ENCODE measurements around the gene HPRT1.
"Not testable (repeated sequence)": the region's sequence is repeated elsewhere in the genome, so short reads cannot be mapped to it uniquely, and the experiment has no call there.

The HPRT1 gene, protein sequence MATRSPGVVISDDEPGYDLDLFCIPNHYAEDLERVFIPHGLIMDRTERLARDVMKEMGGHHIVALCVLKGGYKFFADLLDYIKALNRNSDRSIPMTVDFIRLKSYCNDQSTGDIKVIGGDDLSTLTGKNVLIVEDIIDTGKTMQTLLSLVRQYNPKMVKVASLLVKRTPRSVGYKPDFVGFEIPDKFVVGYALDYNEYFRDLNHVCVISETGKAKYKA

GRCh38 chrX:134460005-134460861 lies at the start of gene HPRT1:
Gene HPRT1 (plus strand): TSS chrX:134460165. CDS start chrX:134460312, 147 bp downstream.
- DNase-seq (ENCODE audit: extremely low spot score, insufficient read length, low read depth) (peak; percentile 38), FAIRE-seq (no peak)

DNA sequence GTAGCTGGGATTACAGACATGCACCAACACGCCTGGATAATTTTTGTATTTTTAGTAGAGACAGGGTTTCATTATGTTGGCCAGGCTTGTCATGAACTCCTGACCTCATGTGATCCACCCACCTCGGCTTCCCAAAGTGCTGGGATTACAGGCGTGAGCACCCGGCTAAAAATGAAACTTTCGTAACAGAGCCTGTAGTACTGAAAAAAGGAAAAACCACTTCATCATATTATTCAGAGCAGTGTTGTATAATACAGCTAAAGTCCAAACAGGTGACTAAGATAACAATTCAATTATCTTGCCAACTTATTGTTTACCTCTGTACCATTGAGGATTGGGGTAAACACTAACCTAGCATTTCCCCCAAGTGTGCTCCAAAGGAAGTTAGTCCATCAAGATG lies 43.9 kb upstream of the HPRT1 start:
- FAIRE-seq (no peak), DNase-seq (ENCODE audit: extremely low spot score, insufficient read length, low read depth) (no peak)

- FAIRE-seq = no peak
- DNase-seq (ENCODE audit: extremely low spot score, insufficient read length, low read depth) = no peak
Measured at GRCh38 chrX:134418317-134419113, 41.5 kb upstream of the HPRT1 start.

DNA sequence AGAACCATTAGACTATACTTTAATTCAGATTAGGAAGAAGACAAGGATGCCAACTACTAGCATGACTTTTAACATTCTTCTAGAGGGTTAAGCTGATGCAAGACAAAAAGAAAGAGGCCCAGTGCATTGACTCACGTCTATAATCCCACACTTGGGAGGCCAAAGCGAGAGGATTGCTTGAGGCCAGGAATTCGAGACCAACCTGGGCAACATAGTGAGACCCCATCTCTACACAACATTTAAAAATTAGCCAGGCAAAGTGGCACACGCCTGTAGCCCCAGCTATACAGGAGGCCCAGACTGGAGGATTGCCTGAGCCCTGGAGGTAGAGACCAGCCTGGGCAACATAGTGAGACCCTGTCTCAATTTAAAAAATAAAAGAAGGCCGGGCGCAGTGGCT lies 40.2 kb upstream of the HPRT1 start:
- FAIRE-seq = peak; percentile 38
- no peak for DNase-seq (ENCODE audit: extremely low spot score, insufficient read length, low read depth)

GRCh38 chrX:134423606-134424005 lies 36.4 kb upstream of the HPRT1 start:
- no peak for DNase-seq (ENCODE audit: extremely low spot score, insufficient read length, low read depth)
- FAIRE-seq = no peak

DNA sequence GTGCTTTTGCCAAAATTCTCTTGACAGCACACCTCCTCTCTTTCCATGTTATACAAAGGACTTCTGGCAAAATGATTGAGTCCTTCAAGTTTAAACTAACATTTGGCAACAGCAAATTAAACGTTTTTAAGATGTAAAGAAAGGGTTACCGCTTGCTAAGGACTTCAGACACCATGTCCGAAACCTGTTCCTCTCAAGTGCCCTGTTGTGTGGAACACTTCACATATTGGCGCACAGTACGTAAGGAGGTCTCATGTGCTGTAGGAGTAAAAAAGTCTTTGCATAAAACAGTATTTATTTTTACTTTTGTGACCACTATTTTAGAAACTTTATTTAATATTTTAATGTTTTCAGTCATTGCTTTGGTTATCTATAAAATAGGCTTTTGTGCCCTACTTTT lies 33.7 kb upstream of the HPRT1 start:
- no peak for FAIRE-seq
- no peak for DNase-seq (ENCODE audit: extremely low spot score, insufficient read length, low read depth)

- FAIRE-seq = no peak
- DNase-seq (ENCODE audit: extremely low spot score, insufficient read length, low read depth) = no peak
Measured at GRCh38 chrX:134431894-134432293, 28.1 kb upstream of the HPRT1 start.

GRCh38 chrX:134435894-134436293 lies 24.1 kb upstream of the HPRT1 start:
- no peak for FAIRE-seq
- no peak for DNase-seq (ENCODE audit: extremely low spot score, insufficient read length, low read depth)

DNA sequence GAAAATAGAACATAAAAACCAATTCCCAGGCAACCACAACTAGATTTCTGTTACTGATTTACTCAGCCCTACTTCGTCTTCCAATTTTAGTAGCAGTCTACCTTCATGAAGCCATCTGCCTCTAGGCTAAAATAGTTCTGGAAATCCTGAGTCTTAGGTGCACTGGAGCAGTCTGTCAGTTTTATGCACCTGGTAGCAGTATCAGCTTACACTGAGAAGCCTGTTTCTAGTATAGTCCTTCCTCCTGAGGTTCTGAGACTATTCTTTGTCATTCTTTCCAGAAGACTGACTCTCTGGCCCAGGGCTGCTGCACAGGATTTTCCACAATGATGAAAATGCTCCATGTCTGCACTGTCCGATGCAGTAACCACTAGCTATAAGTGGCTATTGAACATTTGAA lies 16.9 kb upstream of the HPRT1 start:
- DNase-seq (ENCODE audit: extremely low spot score, insufficient read length, low read depth) (no peak), FAIRE-seq (no peak)

GRCh38 chrX:134443461-134443860 lies 16.5 kb upstream of the HPRT1 start:
- no peak for FAIRE-seq
- DNase-seq (ENCODE audit: extremely low spot score, insufficient read length, low read depth) = no peak

- FAIRE-seq = no peak
- DNase-seq (ENCODE audit: extremely low spot score, insufficient read length, low read depth) = no peak
Measured at GRCh38 chrX:134444681-134445080, 15.3 kb upstream of the HPRT1 start.

- FAIRE-seq (no peak), DNase-seq (ENCODE audit: extremely low spot score, insufficient read length, low read depth) (no peak)
Measured at GRCh38 chrX:134452596-134452995, 7.4 kb upstream of the HPRT1 start.

GRCh38 chrX:134453631-134454030 lies 6.3 kb upstream of the HPRT1 start:
- DNase-seq (ENCODE audit: extremely low spot score, insufficient read length, low read depth) (no peak), FAIRE-seq (no peak)

DNA sequence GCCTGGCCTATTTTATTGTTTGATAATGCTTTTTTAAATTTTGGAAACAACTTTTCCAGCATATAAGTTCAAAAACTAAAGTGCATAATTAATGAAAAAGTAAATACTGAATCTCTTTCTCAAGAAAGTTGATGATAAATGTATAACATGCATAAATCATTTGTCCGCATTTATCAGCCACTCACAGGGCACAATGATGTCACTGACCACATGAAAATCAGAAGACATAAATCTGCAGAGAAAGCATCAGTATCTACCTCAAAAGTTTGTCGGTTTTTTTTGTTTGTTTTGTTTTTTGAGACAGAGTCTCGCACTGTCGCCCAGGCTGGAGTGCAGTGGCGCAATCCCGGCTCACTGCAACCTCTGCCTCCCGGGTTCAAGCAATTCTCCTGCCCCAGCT lies 5.5 kb upstream of the HPRT1 start:
- no peak for FAIRE-seq

GRCh38 chrX:134457708-134458107 lies 2.3 kb upstream of the HPRT1 start:
- DNase-seq (ENCODE audit: extremely low spot score, insufficient read length, low read depth) = no peak
- no peak for FAIRE-seq

More for the DNA sequence above, 5.5 kb upstream of the HPRT1 start:
- DNase-seq (ENCODE audit: extremely low spot score, insufficient read length, low read depth) = no peak

DNA sequence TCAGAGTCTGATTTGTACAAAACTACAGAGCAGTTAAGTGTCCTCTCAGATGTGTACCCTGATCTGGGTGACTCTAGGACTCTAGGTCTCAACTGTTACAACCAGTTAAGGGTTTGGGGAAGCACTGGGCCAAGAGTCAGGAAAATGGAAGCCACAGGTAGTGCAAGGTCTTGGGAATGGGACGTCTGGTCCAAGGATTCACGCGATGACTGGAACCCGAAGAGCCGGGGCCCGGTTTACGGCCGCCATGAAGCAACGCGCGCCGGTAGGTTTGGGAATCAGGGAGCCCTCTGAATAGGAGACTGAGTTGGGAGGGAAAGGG lies 321 bp upstream of the HPRT1 start:
- DNase-seq (ENCODE audit: extremely low spot score, insufficient read length, low read depth) = no peak
- FAIRE-seq = no peak

DNA sequence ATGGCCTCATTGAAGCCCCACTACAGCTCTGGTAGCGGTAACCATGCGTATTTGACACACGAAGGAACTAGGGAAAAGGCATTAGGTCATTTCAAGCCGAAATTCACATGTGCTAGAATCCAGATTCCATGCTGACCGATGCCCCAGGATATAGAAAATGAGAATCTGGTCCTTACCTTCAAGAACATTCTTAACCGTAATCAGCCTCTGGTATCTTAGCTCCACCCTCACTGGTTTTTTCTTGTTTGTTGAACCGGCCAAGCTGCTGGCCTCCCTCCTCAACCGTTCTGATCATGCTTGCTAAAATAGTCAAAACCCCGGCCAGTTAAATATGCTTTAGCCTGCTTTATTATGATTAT lies 876 bp downstream of the HPRT1 start:
- FAIRE-seq = peak; percentile 12
- no peak for DNase-seq (ENCODE audit: extremely low spot score, insufficient read length, low read depth)

GRCh38 chrX:134461437-134461836 lies 1.5 kb downstream of the HPRT1 start:
- DNase-seq (ENCODE audit: extremely low spot score, insufficient read length, low read depth) (no peak), FAIRE-seq (no peak)

DNA sequence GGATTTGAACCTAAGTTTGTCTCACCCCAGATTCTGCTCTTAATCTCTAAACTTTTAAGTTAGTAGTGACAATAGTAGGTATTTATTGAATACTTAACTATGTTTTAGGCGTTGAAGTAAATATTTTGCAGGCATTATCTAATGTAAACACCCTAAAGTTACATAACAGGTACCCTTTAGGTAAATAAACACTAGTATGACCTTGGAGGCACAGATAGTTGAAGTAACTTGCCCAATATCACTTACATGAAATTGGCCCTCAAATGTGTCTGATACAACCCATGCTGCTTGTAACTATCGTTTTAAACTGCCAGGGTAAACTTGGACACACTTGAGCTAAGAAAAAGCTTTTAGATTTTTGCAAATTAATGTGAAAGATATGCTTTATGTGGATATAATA lies 3.0 kb downstream of the HPRT1 start:
- DNase-seq (ENCODE audit: extremely low spot score, insufficient read length, low read depth) (no peak), FAIRE-seq (no peak)

DNA sequence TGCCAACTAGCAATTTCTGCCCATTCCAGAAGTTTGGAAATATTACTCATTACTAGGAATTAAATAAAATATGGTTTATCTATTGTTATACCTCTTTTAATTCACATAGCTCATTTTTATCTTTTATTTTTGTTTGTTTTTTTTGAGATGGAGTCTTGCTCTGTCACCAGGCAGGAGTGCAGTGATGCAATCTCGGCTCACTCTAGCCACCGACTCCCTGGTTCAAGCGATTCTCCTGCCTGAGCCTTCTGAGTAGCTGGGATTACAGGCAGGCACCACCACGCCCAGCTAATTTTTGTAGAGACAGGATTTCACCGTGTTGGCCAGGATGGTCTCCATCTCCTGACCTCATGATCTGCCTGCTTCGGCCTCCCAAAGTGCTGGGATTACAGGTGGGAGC lies 4.5 kb downstream of the HPRT1 start:
- not testable (repeated sequence) for FAIRE-seq; DNase-seq (ENCODE audit: extremely low spot score, insufficient read length, low read depth)

DNA sequence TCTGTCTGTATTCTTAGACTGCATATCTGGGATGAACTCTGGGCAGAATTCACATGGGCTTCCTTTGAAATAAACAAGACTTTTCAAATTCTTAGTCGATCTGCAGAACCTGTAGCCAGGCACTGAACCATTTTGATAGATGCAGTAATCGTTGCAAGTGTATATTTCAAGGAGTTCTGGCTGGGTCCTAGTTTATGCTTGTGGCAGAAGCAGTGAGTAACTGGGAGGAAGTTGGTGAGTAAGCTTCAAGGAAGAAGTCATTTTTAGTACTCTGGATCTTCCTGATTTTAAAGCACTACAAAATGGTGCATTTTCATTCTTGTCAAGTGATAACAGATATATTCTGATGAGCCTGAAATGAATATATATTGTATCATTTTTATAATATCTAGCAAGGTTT lies 9.5 kb downstream of the HPRT1 start:
- no peak for FAIRE-seq
- no peak for DNase-seq (ENCODE audit: extremely low spot score, insufficient read length, low read depth)
